Stomach smooth muscle (tissue), 2 donors: ENCODE measurements around the gene ZBP1.

Experiments
- H3K27ac ChIP-seq: one replicate; pipeline ENCODE4 v1.7.0; 2013; ENCODE audit warnings: mild to moderate bottlenecking, low read length, inconsistent platforms
- H3K27me3 ChIP-seq, 2 donors: one replicate each; pipeline ENCODE4 v1.7.0; 2013; ENCODE audit warnings: low read length in 2 of 2; ENCODE audit not compliant: insufficient read depth in 2 of 2, control insufficient read depth in 1 of 2
- H3K36me3 ChIP-seq, 2 donors: one replicate each; pipeline ENCODE4 v1.7.0; 2013; ENCODE audit warnings: low read length in 2 of 2; ENCODE audit not compliant: control insufficient read depth in 2 of 2, insufficient read depth in 2 of 2
- H3K4me1 ChIP-seq: one replicate; pipeline ENCODE4 v1.7.0; 2013; ENCODE audit warnings: low read length; ENCODE audit not compliant: control insufficient read depth, insufficient read depth
- H3K4me3 ChIP-seq, 2 donors: one replicate each; pipeline ENCODE4 v1.7.0; 2013; ENCODE audit warnings: low read length in 2 of 2
- H3K9ac ChIP-seq, 2 donors: one replicate each; pipeline ENCODE4 v1.7.0; 2013; ENCODE audit warnings: low read length in 2 of 2, mild to moderate bottlenecking in 1 of 2
- H3K9me3 ChIP-seq, 2 donors: one replicate each; pipeline ENCODE4 v1.7.0; 2013; ENCODE audit warnings: low read length in 2 of 2; ENCODE audit not compliant: control insufficient read depth in 2 of 2
- donor health status: healthy.
- donor health status: Pancreatic carcinoma.

The ZBP1 gene

DNA sequence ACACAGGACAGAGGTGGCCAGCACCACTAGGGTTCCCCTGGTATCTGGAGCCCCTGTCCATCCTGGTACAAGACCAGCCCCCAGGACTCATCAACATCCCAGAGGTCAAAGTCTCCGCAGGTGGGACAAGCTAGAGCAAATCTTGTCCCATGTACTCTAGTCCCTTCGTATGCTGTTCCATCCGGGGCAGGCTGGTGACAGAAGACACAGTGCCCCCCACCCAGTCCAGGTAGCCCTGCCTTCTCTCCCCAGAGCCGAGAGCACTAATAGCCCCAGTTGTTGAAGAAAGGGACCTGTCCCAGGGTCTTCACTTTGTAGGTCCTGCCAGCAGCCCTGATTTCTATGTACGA is 38.2 kb downstream of the ZBP1 start:
- Histone ChIP-seq H3K4me1 (peaks cover 72% of the 10 kb centered on the region), H3K4me3 (peak overlapping the region; percentile 8 to 58), H3K27ac (peak overlapping the region; percentile 99), H3K9me3 (no peaks in the 10 kb centered on the region), H3K9ac (peak overlapping the region; percentile 67 to 73), H3K27me3 (no peaks in the 10 kb centered on the region), H3K36me3 (no peaks in the 10 kb centered on the region)

DNA sequence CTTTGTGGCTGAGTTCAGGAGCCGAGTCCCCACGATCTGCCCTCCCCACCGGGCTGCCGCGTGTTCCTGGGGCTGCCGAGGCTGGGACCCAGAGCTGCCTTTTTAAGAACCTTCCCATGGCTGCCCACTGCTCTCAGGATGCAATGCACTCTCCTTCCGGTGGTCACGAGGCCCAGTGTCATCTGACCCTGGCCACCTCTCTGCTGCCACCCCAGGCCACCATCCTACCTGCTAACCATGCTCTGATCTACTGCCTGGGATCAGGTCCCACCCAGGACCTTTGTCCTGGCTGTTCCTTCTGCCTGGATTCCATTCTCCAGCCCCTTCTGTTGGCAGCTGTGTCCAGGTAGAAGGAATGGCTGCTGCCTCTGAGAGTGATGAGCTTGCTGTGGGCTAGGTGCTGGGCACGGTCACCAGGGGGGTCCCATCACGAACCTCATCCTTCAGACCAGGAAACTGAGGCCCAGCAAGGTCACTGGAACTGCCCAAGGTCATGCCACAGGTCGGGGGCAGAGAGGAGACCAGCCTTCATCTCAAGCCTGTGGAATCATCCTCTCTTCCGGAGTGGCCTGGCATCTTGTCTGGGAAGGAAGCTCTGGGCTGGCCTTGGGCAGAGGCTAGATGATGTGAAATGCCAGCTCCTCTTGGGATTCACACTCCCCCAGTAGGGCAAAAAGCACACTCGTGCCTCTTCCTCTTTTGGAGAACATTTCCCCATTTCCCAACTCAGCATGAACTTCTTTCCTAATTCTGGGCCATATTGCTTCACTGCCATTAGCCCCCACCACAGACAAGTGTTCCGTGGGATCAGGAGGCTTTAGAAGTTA is 38.8 kb downstream of the ZBP1 start:
- Histone ChIP-seq H3K27ac (peak overlapping the region; percentile 99), H3K4me1 (peaks cover 70% of the 10 kb centered on the region), H3K36me3 (no peaks in the 10 kb centered on the region), H3K9me3 (no peaks in the 10 kb centered on the region), H3K27me3 (no peaks in the 10 kb centered on the region), H3K9ac (peak overlapping the region; percentile 67 to 73), H3K4me3 (peak overlapping the region in 1 of 2 donors; percentile 0)

DNA sequence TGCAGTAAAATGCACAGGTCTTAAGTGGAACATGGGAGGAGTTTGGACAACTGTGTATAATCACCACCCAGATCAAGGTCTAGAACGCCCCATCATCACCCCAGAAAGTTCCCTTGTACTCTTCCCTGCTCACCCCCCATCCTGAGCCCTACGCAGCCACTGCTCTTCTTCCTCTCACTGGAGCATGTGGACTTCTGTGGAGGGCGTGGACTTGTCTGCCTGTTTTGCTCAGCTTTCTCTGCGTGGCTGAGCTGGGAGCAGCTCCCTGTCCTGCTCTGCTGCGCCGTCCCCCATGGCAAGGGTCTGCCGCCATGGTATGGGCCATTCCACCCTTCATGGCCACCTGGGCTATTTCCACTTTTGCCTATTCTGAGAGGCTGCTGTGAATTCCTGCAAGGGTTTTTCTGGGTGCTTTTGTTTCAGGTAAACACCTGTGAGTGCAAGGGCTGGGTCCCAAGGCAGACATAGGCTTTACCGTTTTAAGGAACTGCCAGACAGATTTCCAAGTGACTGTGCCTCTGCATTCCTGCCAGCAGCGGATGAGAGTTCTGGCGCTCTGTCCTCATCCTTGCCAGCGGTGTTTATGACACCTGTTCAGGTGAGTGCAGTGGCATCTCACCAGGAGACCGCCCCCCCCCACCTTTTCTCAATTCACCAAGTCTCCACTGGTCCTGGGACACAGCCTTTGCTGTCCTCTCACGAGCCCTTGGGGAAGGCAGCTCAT is 39.6 kb downstream of the ZBP1 start:
- Histone ChIP-seq H3K27ac (peak overlapping the region; percentile 99), H3K9me3 (no peaks in the 10 kb centered on the region), H3K27me3 (no peaks in the 10 kb centered on the region), H3K9ac (peak overlapping the region in 1 of 2 donors; percentile 42), H3K36me3 (no peaks in the 10 kb centered on the region), H3K4me3 (peak overlapping the region in 1 of 2 donors; percentile 9), H3K4me1 (peaks cover 62% of the 10 kb centered on the region)

DNA sequence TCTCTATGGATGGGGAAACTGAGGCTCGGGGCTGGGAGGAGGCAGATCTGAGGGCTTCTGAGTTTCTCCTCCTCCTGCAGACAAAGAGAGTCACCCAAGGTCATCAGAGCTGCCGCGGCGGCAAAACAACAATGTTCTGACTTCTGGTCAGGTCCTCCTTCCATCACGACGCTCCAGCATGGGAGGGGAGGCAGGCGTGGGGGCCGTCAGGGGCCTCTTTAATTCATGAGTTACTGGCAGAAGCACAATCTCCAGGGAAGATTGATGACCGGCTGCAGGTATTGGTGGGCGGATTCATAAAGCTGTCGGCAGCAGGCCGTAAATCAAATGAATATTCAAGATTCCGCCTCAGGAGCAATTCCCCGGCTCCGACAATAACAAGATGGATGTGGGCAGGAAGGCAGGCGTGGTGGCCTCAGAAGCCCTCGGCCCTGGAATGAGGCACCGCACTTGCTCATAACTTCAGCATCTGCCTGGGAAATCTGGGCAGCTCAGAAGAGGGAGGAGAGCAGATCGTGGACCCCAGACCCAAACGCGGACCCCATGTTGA is 40.3 kb downstream of the ZBP1 start:
- Histone ChIP-seq H3K9ac (peak overlapping the region in 1 of 2 donors; percentile 42), H3K36me3 (no peaks in the 10 kb centered on the region), H3K27ac (peak overlapping the region; percentile 99), H3K27me3 (peaks cover 0 to 2% of the 10 kb centered on the region in 2 donors), H3K4me3 (peak overlapping the region; percentile 8 to 9), H3K9me3 (no peaks in the 10 kb centered on the region), H3K4me1 (peaks cover 55% of the 10 kb centered on the region)

DNA sequence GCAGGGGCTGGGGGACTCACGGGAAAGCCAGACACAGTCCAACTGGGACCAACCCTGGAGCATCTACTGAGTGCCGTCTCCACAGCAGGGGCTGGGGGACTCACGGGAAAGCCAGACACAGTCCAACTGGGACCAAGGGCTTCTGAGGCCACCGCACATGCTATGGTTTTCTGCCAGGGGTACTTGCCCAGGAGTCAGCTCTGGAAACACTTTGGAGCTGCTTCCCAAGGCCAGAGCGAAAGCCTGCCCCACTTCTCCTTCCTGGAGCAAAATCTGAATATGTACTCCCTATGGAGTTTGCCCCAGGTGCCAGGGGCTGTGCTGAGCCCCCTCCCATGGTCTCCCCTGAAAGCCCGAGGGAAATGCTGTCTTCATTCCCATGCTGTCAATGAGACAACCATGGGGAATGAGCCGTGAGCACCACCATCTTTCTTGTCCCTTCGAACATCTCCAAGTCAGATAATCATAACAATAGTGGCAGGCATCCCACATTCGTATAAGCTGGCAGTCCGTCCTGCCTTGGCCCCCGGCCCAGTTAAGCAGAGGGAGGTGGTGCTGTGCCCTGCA is 40.8 kb downstream of the ZBP1 start:
- H3K4me1 ChIP-seq: peaks cover 50% of the 10 kb centered on the region
- peak overlapping the region in 1 of 2 donors; percentile 8 for H3K4me3 ChIP-seq
- H3K27ac ChIP-seq: peak overlapping the region; percentile 99
- H3K9me3 ChIP-seq: no peaks in the 10 kb centered on the region
- H3K9ac ChIP-seq: no peak overlapping the region
- H3K27me3 ChIP-seq: peaks cover 0 to 2% of the 10 kb centered on the region in 2 donors
- no peaks in the 10 kb centered on the region for H3K36me3 ChIP-seq

DNA sequence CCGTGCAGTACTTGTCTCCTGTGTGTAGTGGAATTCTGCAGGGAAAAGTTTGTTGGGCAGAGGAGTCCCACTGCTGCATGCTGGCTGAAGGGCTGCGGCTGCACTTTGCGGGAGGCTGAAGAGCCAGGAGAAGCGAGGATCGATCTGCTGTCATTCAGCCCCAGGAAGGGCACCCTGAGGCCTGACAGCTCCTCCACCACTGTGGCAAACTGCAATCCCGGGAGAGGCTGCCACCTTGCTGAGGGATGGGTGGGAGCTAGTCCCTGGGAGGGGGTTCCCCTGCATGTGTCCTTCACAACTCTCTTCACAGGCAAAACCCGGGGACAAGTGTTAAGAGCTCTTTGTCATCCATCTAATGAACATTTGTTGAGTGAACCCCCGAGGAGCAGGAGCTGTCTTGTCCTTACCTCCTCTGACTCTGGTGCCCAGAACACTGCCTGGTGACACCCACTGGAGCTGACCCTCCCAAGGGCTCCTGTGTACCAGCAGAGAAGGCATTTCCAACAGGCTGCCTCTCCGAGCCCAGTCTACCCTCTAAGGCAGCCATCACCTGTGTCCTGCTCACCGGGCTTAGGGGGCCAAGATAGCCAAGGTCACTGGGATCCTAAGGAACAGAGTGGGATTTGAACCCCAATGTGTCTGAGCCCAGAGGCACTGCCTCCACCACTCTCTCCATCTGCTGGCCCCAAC is 41.6 kb downstream of the ZBP1 start:
- H3K27me3 ChIP-seq: peaks cover 0 to 2% of the 10 kb centered on the region in 2 donors
- no peak overlapping the region for H3K4me3 ChIP-seq
- H3K4me1 ChIP-seq: peaks cover 44% of the 10 kb centered on the region
- no peak overlapping the region for H3K9ac ChIP-seq
- H3K9me3 ChIP-seq: no peaks in the 10 kb centered on the region
- no peaks in the 10 kb centered on the region for H3K36me3 ChIP-seq
- H3K27ac ChIP-seq: no peak overlapping the region

DNA sequence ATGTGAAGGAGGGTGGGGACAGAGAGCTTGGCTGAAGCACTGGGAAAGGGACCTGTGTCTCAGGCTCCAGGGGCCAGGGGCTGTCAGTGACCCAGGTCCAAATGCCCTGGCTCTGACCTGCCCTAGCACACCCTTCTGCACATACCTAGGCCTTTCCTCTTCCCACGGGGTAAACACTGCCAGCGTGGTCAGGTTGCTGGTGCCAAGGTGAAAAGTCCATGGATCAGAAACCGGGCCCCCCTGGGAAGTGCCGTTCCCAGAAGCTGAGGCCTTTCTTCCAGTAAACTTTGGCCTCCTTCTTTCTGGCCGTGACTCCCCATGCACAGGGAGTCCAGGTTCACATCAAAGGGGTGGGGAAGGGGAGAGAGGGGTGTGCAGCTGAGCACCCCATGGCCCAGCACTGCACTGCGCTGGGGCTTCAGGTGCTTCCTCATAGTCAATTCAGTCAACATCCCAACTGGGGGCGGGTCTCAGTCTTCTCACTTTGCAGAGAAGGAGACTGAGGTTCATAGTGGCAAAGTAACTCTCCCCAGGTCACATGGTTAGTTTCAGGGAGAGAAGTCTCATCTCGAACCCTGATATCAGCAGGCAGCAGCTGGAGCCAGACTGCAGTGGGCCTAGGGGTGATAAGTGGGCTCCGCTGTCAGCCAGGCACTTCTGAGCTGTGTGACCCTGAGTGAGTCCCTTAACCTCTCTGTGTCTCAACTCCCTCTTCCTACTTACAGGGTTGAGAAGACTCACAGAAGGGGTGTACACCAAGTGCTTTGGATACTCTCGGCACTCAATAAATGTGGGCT is 42.3 kb downstream of the ZBP1 start:
- Histone ChIP-seq H3K36me3 (no peaks in the 10 kb centered on the region), H3K4me3 (no peak overlapping the region), H3K9ac (no peak overlapping the region), H3K27ac (no peak overlapping the region), H3K4me1 (peaks cover 37% of the 10 kb centered on the region), H3K9me3 (no peaks in the 10 kb centered on the region), H3K27me3 (peaks cover 0 to 2% of the 10 kb centered on the region in 2 donors)

DNA sequence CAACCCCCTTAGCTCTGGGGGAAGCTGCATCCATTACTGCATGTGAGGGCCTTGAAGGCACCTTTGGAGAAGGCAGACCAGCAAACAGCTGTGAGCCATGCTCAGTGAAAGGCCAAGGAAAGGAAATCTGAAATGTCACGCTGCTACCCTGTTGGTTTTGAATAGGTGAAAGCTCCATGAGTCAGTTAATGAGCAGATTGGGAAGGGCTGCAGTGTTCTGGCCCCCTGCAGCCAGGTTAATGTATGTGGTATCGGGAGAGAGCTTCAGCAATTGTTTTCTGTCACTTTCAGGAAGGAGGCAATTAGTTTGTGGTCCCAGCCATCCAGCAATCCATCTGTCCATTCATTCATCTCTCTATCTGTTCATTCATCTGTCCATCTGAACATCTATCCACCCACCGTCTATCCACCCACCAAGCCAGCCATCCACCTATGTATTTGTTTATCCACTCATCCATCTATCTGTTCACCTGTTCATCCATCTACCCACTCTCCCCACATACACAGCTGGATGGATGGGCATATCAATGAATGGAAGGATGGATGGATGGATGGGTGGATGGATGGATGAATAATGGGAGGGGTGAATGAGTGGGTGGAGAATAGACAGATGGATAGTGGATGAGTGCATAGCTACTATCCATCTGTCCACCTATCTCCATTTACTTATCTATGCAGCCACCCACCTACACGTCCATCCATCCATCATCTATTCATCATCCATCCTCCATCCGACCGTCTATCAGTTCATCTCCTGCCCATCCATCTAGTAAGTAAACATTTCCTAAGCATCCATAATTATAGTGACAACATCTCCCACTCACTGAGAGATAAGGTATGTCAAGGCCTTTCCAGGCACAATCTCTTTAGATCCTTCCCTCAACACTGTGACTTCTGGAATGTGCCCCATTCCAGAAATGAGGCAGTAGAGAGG is 43.3 kb downstream of the ZBP1 start:
- Histone ChIP-seq H3K27ac (no peak overlapping the region), H3K27me3 (peaks cover 0 to 2% of the 10 kb centered on the region in 2 donors), H3K9ac (no peak overlapping the region), H3K4me3 (no peak overlapping the region), H3K4me1 (peaks cover 27% of the 10 kb centered on the region), H3K9me3 (no peaks in the 10 kb centered on the region), H3K36me3 (no peaks in the 10 kb centered on the region)

DNA sequence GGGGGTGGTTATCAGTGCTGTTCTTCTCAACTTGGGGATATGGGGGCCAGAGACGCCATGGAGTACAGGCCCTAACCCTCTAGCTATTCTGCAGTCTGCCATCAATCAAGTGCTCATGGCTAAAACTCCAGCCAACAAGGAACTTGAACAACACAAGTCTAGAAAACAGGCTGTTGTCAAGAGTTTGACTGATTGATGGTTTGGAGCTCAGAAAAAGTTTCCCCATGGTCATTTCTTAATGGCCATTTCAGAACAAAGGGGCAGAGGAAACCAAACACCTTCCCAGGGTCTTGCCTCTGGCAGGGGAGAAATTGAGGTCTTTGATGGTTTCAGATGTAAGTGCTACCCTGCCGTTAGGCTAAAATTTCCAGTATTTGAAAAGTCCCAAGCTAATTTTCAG is 44.2 kb downstream of the ZBP1 start:
- Histone ChIP-seq H3K4me3 (no peak overlapping the region), H3K36me3 (no peaks in the 10 kb centered on the region), H3K4me1 (peaks cover 18% of the 10 kb centered on the region), H3K27me3 (peaks cover 0 to 2% of the 10 kb centered on the region in 2 donors), H3K27ac (no peak overlapping the region), H3K9me3 (no peaks in the 10 kb centered on the region), H3K9ac (no peak overlapping the region)
